Measurements from ENCODE around the gene CXCL10.

DNA sequence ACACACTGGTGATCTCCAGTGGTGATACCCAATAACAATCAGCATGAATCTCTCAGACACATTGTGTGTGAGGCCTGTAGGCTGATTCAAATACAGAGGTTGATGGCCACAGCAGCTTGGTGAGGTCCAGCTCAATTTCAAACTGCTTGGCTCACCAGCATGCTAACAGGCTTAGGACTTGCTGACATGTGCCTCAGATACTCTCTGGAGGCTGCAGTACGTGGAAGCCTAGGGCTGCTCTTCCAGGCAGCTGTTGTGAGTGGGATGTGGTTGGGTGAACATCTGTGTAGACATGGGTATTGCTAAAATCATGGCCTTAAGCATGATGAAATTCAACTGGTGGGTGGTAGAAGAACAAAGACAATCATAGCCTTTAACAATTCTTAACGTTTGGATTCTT, 20.3 kb downstream of the CXCL10 start:
- TF ChIP-seq CTCF (IDR thresholded peaks at IDR 0.05) (no peak), POLR2A (IDR thresholded peaks at IDR 0.05) (no peak)
